GM18505 (cell line): ENCODE measurements around the gene NBEA.

Experiments
- ATAC-seq: cut with Tn5 transposase; IDR thresholded peaks from one replicate; pipeline ENCODE4 v1.9.1; 2021; ENCODE audit not compliant: unreplicated experiment
- POLR2A ChIP-seq: IDR thresholded peaks from 4 replicates; pipeline ENCODE4 v1.6.1; 2011; ENCODE audit warnings: borderline replicate concordance; ENCODE audit not compliant: insufficient read depth, insufficient read length; ENCODE audit errors: extremely low read depth

The NBEA gene

DNA sequence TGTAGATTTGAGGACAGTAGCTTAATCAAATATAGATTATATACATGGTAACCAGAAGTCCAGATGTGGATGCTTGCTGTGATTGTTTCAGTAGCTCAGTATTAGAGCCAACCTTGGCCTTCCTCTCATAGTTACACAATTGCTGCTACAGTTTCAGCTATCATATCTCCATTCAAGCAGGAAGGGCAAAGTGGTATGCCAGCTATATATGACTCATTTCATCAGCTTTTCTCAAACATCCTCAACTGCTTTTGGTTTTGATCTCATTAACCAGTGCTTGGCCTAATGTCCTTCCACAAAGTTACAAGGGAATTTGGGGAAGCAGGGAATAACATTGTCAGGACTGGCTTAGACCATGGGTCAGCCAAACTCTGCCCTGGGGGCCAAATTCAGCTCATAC, 607.4 kb downstream of the NBEA start:
- peak; percentile 64 for ATAC-seq
- no peak for TF ChIP-seq POLR2A

DNA sequence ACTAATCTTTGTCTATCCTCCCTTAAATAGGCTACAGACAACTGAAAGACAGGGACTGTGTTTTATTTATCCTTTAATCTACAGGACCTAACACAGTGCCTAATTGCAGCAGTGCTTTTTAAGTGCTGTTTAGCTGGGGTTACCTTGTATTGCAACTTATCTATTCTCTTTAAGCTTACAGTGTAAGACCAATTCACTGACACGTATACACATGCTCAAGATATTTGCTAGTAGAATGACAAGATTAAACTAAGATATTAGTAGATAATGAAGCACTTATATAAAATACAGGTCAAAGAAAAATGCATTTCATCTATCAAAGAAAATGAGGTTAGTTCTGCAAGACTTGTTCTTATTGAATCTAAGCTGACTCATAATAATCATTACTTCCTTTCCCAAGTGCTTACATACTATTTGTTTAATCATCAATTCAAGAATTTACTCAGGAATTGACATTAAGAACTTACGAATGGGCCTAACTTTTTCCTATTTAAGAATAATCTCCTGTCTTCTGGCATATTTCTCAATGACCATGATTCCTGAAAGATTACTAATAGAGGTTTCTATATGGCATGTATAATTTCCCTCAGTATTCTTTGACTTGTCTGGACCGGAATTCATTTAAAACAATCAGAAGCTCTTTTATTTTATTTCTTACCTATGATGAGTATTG, 610.2 kb downstream of the NBEA start:
- TF ChIP-seq POLR2A = no peak
- ATAC-seq = no peak

DNA sequence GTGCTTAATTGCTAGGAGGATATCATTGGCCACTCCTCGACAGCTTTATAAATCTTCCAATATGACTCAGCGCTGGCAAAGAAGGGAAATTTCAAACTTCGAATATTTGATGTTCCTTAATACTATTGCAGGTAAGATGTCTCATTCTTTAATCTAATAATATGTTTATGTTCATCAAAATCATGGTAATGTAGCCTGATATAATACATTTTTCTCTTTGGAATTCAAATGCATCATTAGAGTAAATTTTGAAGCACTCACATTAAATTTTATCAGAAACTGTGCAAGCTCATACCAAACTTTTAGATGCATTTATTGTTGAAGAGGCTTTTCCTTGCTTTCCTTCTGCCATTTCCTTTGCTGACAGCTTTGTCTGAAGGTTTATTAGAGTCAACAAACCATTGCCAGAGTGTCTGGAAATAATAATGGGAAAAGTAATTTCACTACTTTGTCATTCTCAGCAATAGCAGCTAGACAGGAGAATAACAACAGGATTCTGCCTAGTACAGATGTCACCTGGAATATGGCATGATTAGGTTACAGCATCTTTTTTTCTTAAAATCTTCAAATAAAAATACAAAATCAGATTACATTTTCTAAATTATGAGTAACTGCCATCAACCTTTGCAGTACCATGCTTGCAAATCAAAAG, 613.0 kb downstream of the NBEA start:
- TF ChIP-seq POLR2A = no peak
- ATAC-seq = no peak

DNA sequence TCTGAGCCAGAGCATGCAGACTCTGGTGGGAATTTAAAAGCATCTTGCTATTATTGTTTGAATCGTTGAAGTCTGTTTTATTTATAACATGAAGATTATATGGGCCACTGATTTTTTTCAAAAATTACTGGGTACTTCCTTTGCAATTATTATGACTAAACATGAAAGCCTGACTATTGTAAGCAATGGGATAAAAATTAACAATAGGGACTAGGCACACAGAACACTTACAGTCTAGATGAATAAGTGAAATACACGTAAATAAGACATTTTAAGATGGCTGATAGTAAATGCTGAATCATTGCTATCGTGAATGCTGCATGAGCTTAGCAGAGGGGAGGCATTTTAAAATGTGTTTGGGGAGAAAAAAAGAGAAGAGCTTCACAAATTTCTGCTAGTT, 615.4 kb downstream of the NBEA start:
- no peak for ATAC-seq
- no peak for TF ChIP-seq POLR2A

DNA sequence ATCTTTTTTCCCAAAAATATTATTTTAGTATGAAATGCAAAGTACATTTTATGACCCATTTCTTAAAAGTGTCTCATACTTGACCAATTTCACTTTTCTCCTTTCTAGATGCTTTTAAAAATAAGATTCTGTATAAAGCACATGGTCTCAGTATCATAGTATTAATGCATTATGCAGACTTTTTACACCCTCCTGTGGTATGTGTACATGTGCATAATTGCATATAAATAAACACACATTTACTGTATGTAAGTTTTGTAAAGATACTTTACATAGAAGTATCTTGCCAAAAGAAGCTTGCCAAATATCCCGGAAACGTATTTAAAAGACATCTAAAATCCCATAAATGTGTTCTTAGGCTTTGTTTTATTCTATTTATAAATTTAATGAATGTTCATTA, 619.5 kb downstream of the NBEA start:
- no peak for ATAC-seq

DNA sequence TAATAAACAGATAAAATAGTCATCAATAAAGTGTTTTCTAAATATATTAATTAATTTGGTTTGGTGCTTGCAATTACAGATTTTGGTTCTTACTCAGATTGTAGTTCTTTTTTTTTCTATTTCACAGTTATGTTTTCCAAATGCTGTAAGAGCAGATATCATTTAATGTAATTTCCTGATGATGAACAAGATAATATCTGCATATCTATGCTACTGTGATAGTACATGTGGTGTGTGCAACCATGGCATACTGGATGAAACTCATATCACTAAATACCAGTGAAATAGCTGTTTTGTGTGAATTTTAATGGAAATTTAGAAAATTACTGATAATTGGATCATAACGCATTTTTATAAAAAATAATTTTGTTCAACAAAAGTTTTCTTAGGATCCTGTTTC, 623.2 kb downstream of the NBEA start:
- no peak for ATAC-seq

More for the DNA sequence above, 619.5 kb downstream of the NBEA start:
- TF ChIP-seq POLR2A = no peak

DNA sequence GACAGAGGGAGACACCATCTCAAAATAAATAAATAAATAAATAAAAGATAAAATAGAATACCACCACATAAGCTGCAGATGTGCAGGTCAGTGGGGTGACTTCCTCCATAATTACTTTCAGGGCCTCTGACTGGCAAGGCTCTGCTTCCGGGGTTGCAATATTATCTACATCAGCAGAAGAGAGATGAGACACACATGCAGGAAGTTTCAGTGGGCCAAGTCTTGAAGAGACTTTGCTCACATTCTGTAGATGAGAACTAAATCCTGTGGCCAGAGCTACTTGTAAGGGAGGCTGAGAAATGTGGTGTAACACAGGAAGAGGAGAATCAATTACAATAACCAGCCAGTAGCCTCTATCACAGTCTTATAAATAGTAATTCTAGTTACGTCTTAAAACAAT, 624.3 kb downstream of the NBEA start:
- TF ChIP-seq POLR2A = no peak
- ATAC-seq = no peak

More for the DNA sequence above, 623.2 kb downstream of the NBEA start:
- TF ChIP-seq POLR2A = no peak

DNA sequence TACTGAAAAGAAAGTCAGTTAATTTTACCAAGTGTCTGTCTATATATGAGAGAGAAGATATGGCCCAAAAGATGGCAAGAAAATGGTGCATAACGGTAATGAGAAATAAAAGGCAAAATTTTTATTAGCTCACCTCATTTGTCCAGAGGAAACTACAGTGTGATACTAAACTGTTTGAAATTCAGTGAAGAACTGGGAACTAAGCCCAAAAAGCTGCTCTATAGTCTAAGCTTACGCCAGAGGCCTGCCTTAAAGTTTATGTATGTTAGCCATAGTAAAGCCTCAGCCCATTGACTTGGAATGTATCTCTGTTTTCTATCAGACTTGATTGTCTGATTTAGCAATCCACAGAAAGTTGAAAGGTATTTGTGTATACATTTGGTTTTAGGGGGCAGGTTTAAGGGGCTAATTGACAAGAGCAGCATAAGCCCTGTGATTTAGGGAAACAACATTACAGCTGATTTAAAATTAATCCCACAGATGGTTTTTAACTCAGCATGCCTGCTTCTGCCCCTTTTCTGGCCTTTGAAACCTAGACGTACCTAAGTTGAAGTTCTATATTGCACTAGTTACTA, 625.4 kb downstream of the NBEA start:
- no peak for TF ChIP-seq POLR2A
- ATAC-seq = no peak

DNA sequence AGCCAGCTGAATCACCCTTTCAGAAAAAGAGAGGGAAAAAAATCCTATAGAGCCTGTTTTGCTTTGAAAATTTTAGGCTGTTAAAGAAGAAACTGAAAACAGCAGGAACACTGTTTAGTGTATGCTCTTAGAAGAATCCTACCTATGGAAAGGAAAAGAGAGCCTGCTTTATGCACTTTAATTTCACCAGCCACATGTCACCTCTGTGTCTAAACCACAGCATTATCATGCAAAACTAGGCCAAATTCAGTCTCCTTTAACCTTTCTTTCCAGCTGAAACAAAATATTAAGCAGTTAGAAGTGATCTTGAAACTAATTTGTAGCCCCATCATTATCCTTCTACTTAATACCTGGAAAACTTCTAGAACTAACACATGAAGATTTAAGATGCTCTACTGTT, 631.6 kb downstream of the NBEA start:
- ATAC-seq = no peak

DNA sequence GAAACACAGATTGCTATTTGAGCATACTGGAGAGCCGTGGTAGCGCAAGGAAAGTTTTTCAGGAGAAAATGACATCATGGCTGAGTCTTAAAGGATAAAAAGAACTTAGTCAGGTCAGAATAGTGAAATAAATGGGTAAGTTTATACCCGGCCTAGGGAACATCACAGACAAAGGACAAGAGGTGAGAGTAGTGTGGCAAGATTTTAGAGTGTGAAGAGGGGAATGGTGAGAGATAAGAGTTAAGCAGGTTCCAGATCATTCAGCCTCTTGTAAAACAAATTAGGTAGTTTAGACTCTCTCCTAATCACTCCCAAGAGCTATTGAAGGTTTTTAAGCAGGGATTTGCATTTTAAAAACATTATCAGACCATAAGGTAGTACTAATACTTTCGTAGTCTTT, 650.4 kb downstream of the NBEA start:
- no peak for ATAC-seq
- TF ChIP-seq POLR2A = no peak

More for the DNA sequence above, 631.6 kb downstream of the NBEA start:
- TF ChIP-seq POLR2A = no peak

DNA sequence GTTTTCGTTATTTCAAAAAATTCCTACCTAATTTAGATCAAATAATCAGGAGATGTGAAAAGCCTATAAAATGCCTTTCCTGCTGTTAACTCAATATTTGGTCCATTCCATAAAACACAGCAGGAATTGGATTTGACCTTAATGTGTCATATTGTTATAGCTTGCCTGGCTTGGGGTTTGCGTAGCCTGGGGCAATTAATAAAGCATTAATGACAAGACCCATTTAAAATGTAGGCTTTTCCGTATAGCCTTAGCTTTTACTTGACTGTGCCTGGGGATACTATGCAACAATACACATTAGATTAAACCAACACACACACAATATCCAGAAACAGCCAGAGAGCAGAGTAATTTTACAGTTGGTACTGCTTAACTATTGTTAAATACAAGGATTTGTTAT, 651.6 kb downstream of the NBEA start:
- no peak for TF ChIP-seq POLR2A
- no peak for ATAC-seq

DNA sequence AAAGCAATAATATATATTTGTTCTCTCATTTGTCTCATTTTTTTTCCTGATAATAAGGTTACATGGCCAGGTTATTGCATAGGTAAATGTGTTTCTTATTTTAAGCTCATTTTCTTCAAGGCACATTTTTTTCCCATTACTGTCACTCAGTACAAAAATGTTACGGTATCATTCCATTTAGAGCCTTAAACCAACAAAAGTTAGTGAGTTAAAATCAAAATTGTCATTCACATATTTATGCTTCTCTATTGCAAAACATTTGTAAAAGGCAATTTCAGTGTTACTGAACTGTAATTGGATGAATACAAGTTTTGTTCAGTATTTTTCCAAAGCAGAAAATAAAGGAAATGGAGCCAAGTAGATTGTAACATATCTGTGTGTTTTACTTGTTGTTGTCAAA, 652.0 kb downstream of the NBEA start:
- no peak for TF ChIP-seq POLR2A
- no peak for ATAC-seq

DNA sequence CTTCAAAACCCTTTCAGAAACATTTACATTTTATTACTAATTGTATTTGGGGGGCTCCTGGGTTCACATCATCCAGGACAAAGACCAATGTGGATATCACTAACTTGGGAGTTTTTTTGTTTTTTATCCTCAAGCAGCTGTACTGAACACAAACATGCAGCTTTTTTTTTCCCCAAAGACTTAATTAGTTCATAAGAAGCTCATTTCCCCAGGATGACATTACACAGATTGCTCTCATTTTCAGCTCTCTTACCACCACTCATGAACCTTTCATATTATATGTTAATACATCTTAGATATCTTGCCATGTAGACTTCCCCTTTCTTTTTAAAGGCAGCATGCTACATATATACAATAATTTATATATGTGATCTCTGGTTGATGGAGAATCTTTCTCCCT, 653.1 kb downstream of the NBEA start:
- no peak for ATAC-seq
- no peak for TF ChIP-seq POLR2A
